Central memory CD4-positive, alpha-beta T cell (primary cell): ENCODE measurements around the gene ACO1.

Source experiments
- DNase-seq: peaks from one replicate; pipeline ENCODE4 v3.0.0; 2022

Gene ACO1

DNA sequence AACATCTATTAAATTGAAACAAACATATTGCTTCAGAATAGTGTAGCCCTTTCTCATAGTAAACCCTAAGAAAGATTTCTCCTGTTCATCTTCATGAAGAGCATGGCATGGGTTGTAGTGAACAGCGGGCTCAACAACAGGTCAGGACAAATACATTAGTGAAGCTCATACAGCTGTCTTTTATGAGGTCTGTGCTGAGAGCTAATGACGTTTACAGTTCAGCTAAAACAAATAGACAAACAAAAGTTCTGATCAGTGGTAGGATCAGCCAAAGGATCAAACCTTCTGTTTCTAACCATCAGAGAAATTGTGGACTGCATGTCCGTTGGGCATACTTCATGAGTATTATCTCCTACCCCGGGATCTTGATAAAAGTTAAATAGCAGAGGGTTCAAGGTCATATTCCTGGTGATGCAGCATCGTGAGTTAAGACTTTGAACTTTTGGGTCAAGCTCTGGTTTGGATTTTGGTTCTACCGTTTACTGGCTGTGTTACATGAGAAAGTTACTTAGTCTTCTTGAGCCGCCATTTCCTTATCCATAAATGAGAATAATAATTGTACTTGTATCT lies 37.9 kb downstream of the ACO1 start:
- DNase-seq, result no peak

DNA sequence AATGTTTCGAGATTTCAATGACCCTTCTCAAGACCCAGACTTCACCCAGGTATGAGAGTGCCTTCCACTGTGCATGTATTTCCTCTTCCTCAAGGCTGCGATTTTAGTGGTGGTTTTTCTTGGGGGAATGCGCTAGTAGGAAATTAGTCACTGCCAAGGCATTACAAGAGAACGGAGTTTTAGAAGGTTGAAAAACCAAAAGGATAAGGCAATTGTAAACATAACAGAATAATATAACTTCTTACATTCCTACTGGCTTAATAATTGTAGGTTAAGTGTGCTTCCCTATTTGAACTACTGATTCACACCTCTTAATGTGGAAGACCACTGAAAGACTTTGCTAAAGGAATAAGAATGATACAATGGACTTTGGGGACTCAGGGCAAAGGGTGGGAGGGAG lies 38.9 kb downstream of the ACO1 start:
- DNase-seq, result no peak

DNA sequence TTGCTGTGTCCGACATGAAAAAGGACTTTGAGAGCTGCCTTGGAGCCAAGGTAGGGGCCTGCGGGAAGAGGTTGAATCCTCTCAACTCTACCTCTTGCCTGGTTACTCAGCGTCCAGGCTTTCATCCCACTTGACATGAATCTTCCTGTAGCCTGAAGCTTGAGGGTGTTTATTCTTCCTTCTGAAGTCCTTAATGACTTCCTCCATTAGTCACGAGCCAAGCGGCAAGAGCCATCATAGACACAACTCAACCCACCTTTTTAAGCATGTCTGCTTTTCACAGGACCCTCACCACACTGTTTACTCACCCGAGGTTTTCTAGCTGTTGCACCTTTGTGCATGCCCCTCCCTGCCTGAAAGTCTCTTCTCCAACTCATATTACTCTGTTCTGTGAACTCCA lies 40.2 kb downstream of the ACO1 start:
- no peak for DNase-seq

DNA sequence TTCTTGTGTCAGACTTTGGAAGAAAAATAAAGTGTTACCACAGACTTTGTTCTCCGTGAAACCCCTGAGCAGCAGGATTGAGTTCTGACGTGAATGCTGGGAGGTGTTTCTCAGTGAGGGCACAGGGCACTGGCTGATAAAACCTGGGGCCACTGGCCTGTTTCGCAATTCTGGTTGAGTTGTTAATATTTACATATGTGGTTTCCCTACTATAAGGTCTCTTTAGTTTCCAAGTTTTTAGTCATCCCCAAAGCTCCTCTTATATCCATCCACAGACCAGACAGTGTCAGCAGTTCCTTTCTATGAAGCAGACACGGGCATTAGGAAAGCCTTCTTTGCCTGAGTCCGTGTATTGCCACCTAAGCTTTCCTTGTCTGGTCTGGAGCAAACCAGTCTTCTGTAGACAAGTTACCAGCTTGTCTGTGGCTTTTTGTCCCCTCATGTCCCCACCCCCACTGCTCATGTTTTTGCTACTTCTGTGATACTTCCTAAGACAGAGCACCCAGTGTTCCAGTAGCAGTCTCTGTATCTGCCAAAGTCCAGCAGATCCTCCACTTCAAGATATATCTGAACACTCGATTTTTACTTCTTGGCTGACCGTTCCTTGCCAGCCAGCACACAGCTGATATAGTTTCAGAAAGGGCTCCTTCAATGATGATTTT lies 42.0 kb downstream of the ACO1 start:
- no peak for DNase-seq

DNA sequence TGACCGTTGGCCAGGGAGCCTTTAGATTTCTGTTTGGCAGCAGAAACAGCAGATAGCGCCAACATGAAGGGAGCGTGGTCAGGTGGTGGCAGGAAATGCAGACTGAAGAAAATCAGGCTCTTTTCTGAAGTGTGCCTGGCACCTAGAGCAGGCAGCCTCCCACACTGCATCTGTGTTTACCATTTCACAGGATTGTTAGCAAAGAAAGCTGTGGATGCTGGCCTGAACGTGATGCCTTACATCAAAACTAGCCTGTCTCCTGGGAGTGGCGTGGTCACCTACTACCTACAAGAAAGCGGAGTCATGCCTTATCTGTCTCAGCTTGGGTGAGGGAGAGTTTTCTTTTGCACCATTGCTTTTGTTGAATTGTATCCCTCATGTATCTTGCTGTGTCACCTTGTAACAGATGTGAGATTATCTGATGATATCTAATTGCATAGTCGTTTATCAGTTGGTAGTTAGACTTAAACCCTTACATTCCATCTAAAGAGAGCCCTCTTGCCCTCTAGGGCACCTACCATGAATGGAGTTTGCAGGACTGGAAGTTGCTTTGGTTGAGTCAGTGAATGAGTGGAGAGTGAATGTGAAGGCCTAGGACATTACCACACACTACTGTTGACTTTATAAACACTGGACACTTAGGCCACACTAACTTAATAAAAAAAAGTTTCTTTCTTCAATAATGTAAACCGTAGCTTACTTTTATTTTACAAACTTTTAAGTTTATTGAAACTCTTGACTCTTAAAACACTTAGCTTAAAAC lies 42.8 kb downstream of the ACO1 start:
- DNase-seq, result no peak

DNA sequence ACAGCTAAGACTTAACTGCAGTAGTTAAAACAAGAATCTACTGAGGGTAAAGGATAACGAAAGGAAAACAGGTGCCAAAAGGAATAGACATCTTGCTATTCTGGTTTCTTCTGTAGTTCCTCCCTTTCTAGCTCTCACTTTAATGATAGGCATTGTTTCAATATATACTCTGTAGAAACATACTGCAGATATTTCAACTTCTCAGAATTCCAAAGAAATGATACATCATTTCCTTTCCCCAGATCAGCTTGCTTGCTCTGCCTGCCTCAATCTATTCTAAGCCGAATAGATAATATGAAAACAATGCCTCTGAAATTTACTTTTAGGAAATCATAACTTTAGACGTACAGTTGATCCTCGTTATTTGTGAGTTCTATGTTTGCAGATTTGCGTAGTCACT lies 46.3 kb downstream of the ACO1 start:
- DNase-seq, result no peak

DNA sequence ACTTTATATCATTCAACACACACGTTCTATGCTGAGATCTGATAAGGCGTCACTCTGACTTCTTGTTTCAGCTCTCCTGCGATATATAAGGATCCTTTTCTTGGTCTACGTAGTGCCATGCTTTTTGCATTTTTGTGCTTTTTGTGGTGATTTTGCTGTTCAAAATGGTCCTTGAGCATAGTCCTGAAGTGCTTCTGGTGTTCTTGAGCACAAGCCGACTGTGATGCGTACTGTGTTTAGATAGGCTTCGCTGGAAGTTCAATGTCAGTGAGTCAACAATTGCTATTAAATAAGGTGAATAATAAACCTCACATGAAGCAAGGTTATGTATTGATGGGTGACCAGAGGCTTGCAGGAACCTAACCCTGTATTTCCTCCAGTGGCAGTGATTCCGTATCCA lies 46.8 kb downstream of the ACO1 start:
- no peak for DNase-seq

DNA sequence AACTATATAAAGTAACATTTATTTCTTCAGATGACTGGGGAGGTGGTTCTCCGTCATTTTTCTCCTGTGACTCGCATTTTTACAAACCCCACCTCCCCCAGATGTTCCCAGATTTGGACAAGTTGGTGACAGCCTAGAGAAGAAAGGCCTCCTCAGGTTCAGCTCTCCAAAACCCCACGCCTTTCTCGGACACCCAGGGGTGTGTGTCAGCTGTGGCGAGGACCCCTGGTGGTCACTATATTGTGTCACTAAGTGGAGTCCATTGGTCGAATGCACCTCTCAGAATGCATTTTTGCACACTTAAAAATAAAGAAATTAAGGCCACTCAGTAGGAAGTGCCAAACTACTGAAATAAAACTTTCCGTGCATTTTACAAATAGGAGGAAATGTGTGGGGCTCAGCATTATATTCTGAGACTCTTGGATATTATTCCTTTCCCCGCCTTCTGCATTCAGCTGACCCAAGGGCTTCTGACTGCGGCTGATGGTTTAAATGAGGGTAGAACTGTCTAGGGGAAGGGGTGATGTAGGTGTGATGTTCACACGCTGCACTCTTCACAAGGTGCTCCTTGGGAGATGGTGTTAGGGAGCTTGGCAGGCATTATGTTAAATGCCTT lies 47.6 kb downstream of the ACO1 start:
- DNase-seq, result peak; percentile 13

DNA sequence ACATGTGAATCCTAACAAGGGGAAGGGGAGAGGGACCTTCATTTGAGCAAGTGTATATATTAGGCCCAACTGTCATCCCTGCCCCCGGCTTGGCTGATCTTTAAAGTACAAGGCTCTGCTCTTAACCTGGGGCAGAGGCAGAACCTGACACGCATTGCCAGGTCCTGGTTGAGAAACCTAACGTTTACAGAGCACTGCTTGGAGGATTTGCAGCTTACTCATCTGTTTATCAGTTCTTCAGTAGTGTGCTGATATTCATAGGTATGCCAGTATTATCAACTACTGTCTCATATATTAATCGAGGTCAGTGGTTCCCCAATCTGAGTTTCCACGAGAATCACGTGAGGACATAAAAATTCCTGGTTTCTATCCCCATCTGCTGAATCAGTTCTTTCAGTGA lies 50.4 kb downstream of the ACO1 start:
- no peak for DNase-seq

DNA sequence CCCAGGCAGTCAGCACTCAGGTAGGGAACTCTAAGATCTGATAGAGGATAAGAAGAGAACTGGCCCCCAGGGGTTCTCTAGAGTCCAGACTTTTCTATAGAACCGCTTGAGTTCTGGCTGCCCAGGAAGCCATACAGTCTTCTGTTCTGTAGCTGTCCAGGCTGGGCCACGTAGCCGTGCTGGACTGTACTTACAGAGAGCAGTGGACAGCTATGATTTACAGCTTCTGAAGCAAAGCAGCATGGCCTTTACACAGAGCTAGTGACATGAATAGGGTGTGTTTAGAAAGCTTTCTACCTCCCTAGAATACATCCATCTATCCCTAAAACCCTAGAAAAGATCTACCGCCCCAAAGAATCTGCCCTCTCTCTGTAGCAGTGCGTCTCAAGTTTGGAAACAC lies 57.2 kb downstream of the ACO1 start:
- no peak for DNase-seq

DNA sequence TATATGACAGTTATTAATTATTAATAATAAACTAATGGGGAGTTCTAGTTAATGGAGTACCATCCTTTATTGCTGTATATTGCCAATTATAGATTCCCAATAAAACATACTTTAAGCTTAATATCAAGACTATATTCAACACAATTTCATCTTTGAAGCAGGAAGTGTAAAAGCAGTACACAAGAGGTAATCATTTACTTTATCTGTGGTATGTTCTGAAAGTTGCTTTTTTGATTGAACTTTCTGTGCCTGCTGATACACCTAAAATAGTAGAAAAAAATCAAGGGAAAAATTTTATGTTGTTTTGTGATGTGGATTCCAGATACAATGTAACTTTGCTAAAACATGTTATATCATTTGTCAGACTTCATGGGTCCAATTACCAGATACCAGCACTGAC lies 58.0 kb downstream of the ACO1 start:
- DNase-seq, result no peak

DNA sequence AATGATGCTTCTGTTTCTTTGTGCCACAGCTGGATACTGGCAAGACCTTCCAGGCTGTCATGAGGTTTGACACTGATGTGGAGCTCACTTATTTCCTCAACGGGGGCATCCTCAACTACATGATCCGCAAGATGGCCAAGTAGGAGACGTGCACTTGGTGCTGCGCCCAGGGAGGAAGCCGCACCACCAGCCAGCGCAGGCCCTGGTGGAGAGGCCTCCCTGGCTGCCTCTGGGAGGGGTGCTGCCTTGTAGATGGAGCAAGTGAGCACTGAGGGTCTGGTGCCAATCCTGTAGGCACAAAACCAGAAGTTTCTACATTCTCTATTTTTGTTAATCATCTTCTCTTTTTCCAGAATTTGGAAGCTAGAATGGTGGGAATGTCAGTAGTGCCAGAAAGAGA lies 65.5 kb downstream of the ACO1 start:
- no peak for DNase-seq

DNA sequence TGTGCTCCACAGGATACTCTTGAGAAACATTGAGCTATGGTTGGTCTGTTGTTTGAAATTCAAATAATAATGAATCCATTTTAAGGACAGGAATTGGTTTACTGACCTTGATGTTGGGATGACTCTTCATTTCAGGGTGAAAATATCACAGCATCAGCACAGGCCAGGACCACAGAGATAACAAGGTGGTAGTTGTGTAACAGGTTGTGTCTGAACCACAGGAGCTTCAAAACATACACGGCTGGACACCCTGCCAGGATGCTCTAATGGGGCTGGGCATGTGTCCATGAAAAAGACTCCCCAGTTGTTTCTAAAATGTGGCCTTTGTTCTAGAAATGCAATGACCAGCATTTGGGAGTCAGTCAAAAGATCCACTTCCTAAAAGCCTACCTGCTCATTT lies 69.8 kb downstream of the ACO1 start:
- DNase-seq, result no peak

DNA sequence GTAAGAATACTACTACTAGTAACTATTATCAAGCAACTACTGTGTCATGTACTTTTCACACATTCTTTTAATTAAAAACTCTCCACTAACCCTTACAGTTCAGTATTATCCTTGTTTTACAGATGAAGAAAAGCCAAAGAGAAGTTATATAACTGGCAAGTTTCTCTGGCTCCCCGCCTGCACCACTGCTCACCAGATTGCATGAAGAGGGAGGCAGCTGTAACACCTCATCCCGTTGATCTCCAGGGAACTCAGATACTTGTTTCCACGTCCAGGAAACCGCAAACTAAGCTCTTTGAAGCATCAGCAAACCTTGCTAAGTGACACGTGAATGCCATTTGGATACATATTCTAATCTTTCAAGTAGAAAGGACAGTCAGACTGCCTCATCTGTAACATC lies 71.3 kb downstream of the ACO1 start:
- no peak for DNase-seq

DNA sequence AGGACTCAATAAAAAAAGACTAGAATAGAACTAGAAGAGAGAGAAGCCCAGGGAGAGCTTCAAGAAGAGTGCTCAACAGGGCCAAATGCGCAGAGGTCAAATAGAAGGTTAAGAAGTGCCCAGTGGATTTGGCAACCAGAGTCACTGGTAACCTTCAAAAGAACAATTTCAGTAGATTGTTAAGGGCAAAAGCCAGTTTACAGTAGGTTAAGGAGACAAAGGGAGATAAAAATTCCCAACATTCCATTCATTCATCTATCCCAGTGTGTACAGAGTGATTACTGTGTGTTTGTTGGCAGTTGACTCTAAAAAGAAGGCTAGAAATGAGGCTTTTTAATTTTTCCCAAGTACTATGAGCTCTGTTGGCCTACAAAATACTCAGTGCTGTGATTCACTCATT lies 72.1 kb downstream of the ACO1 start:
- DNase-seq, result no peak

DNA sequence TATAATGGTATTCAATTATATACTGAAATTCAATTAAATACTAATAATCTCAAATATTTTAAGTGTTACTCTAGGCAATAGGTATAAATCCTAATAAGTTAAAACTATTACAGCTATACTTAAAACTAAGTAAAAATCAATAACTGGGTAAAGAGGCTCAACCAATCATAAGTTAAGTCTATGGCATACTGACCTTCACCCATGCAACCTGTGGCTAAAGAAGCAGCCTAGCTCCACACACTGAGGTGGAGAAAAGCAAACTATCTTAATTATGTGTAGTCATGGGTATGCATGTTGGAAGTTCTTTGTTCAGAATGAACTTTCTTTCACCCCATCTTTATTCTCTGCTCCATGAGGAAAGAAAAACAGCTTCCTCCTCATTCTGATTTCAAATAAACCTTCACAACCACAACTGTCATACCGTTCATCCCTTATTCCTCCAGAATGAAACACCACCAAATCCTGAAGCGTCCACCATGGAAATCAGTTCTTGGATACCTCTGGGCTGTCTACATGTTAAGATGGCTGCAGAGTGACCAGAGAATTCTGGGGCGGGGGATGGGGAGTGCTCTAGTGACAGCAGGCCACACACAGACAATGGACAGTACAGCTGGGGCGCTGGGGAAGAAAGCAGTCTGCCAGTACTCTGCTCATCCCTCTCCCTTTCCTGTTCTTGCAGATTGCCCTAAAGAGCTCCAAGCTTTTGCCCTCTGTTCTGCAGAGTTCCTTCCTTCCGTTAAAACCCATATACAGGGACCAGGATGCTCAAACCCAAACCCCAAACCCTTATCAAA lies 79.3 kb downstream of the ACO1 start:
- DNase-seq, result no peak

DNA sequence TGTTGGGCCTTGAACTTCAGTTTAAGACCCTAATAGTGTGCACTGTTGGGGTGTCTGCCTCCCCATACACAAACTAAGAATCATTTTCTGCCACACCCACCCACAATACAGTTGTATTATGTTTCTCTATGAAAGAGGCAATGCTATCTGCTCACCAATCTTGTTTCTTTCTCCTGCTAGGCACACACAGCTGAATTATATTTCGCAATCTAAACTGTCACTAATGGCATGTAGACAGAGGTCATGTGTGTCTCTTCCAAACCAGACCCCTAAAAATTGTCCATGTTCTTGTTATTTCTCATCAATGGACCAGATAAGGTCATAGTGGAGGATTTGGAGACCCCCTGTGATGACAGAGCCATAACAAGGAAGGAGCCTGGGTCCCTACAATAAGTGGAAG lies 84.3 kb downstream of the ACO1 start:
- no peak for DNase-seq

DNA sequence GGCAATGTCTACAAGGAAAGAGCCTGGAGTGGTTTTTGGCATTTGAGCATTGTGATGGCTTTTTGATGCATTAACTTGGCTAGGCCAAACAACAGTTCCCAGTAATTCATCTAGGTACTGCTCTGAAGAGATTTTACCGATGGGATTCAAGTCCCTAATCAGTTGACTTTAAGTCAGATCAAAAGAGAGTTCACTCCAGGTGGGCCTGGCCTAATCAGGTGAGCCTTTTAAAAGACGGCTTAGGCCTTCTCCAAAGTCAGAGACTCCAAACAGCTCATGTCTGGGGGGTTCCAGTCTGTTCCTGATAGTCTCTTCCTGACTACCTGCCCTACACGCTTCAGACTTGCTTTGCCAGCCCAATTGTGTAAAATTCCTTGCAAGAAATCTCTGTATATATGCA lies 87.9 kb downstream of the ACO1 start:
- DNase-seq, result no peak

DNA sequence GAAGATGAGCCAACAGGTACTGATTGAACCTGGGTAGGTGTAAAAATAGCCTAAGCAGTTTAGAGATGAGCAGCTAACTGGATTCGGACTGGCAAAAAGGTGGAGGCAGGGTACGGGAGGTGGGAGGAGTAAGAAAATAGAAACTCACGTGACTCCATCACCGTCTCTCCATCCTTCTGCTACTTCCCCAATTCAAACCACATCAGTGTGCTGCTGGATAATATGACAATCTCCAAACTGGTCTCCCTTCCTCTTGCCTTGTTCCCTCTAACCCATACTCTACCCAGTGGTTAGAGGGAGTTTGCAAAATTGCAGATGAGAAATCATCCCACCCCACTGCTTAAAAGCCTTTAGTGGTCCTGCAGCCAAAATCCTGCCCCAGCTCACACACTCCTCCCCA lies 98.9 kb downstream of the ACO1 start:
- DNase-seq, result no peak

DNA sequence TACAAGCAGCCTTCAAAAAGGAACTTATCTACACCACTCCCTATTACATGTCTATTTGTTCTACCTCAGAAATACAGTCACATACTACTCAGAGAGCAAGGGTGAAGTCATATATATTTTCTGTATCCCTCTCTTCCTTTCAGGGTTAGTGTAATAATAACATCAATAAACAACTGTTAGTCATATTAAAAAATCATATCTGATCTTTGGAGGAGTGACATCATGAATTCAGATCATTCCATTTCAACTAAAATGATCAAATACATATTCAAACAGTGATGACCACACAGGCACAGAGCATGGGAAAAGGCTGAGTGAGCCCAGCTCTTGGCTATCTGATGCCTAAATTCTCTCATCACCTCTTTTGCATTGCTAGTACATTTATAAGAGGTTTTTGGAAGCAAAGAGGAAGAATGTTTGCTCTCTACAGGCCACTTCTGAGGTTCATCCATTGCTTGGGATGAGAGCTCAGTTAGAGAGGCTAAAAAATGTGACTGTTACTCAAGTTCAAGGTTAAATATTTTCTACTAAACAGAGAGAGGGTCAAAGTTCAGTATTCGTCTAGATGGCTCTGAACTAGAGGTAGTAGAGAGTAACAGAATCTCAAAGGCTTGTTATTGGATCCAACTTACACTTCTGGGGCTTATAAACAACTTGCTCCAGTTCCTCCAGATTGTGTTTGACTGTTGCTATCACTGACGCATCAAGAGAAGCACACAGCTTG lies 102.6 kb downstream of the ACO1 start:
- DNase-seq, result no peak

DNA sequence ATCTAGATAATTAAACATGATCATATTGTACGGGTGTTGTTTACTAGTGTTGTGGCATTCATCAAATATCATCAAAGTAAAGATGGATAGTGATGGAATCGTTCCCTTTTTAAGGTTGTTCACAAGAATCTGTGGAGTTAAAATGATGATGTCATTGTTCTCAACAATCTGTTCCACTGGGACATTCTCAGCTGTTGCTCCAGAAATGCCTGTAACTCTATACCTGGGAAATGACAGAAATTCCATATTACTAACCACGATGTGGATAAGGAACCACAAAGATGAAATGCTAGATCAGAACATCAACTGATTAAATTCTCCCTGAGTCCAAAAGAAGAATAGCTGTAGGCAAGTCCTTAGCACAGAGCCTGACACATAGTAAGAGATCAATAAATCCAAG lies 103.5 kb downstream of the ACO1 start:
- DNase-seq, result no peak

DNA sequence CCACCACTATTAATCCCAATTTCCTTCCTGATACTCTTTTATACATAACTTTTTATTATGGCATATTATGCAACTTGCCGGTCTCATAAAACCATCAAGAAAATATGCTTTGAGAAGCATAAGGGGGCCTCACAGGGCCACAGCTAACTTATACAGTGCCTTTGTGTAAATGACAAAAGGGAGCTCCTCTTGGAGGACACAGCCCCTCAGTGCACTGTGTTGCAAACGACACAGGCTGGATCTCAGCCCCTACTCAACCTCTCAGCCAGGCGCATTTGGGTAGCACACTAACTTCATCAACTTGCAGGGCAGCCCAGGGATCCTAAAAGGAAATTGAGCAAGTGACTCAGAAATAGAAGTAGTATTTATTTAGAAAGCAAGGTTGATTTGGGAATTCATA lies 106.2 kb downstream of the ACO1 start:
- DNase-seq, result no peak

DNA sequence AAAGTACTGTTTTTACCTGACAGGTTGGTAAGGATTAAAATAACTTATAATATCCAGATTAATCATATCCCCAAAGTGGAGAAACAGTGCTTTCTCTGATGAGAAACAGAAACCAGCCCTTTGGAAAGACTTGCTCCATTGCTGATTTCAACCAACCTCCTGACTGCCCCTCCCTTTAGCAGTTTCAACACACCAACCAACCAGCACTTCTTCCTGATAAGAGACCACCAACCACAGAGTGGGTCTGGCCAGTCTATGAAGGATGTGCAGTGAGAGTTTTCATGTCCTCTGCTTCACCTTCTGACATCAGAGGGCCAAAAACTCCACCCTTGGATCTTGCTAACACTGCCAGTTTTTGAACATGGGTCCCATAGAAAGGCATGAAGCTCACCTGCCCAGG lies 113.5 kb downstream of the ACO1 start:
- DNase-seq, result no peak
